ENCODE results near the gene AP4E1. TPM values are rescaled to one million over a fixed set of nuclear protein-coding genes. Genes with fewer than 3 reads are reported as not detected.

AP4E1 gene
- total RNA-seq, 2 experiments from 2014 or later, result 7.6 to 14.8 TPM

- no peak overlapping the region for H2AFZ ChIP-seq (ENCODE audit: low read length)
- ChIA-PET POLR2A (no interaction called here), CTCF (ENCODE audit: unreplicated experiment) (no interaction called here)
- H4K20me1 ChIP-seq (ENCODE audit: insufficient read depth, low read length), result no peaks in the 10 kb centered on the region
- no peak overlapping the region for H3K4me2 ChIP-seq (ENCODE audit: low read length)
- no TSS peak for BruUV-seq (replicated peaks)
- intact Hi-C loops (cut with micrococcal nuclease; ENCODE audit: unreplicated experiment), result no loop called here
- H3K9me3 ChIP-seq (ENCODE audit: low read length), result no peaks in the 10 kb centered on the region
- DNase-seq (ENCODE audit: low spot score), result no peak
- peaks cover 21% of the 10 kb centered on the region for H3K4me1 ChIP-seq (ENCODE audit: insufficient read depth, low read length, poor library complexity, severe bottlenecking)
- no peak overlapping the region for H3K27ac ChIP-seq (ENCODE audit: low read depth, low read length, poor library complexity, severe bottlenecking)
- H3K36me3 ChIP-seq (ENCODE audit: insufficient read depth, low read length), result no peaks in the 10 kb centered on the region
- TF ChIP-seq EZH2phosphoT487 (IDR thresholded peaks at IDR 0.05; ENCODE audit: borderline replicate concordance, low read depth, low read length) (no peak), CTCF (conservative IDR thresholded peaks at IDR 0.05; ENCODE audit: low read length) (no peak)
- no peak overlapping the region for H3K4me3 ChIP-seq (ENCODE audit: low read depth, low read length, poor library complexity, severe bottlenecking)
- H3K79me2 ChIP-seq (ENCODE audit: insufficient read depth, low read depth, low read length), result no peaks in the 10 kb centered on the region
- no peaks in the 10 kb centered on the region for H3K9me2 ChIP-seq (ENCODE audit: insufficient read depth, low read length)
Measured at GRCh38 chr15:50884540-50884939, 23.9 kb upstream of the AP4E1 start.

- CTCF ChIA-PET (ENCODE audit: unreplicated experiment), result no interaction called here
- Histone ChIP-seq H3K9me2 (ENCODE audit: insufficient read depth, low read length) (no peaks in the 10 kb centered on the region), H3K4me2 (ENCODE audit: low read length) (no peak overlapping the region), H3K36me3 (ENCODE audit: insufficient read depth, low read length) (no peaks in the 10 kb centered on the region), H3K4me1 (ENCODE audit: insufficient read depth, low read length, poor library complexity, severe bottlenecking) (peaks cover 10% of the 10 kb centered on the region), H3K27ac (ENCODE audit: low read depth, low read length, poor library complexity, severe bottlenecking) (no peak overlapping the region), H4K20me1 (ENCODE audit: insufficient read depth, low read length) (no peaks in the 10 kb centered on the region), H3K79me2 (ENCODE audit: insufficient read depth, low read depth, low read length) (no peaks in the 10 kb centered on the region), H2AFZ (ENCODE audit: low read length) (peak overlapping the region; percentile 88; the same call in 1 of the 2 replicates), H3K9me3 (ENCODE audit: low read length) (peaks cover 3% of the 10 kb centered on the region; the same call in 1 of the 2 replicates), H3K4me3 (ENCODE audit: low read depth, low read length, poor library complexity, severe bottlenecking) (no peak overlapping the region)
- POLR2A ChIA-PET, result interaction anchor here (0.6 to 1.0 kb wide), 3 partner anchors 10 to 188 kb away, joined by 3 to 6 read pairs (median 3); no protein-coding TSS in a partner anchor
- no peak for DNase-seq (ENCODE audit: low spot score)
- intact Hi-C loops (cut with micrococcal nuclease; ENCODE audit: unreplicated experiment), result no loop called here
- TF ChIP-seq CTCF (conservative IDR thresholded peaks at IDR 0.05; ENCODE audit: low read length), result peak; percentile 22; the same call in 1 of the 2 replicates
- TF ChIP-seq EZH2phosphoT487 (IDR thresholded peaks at IDR 0.05; ENCODE audit: borderline replicate concordance, low read depth, low read length), result no peak
- no TSS peak for BruUV-seq (replicated peaks)
Measured at GRCh38 chr15:50886139-50886467, 22.4 kb upstream of the AP4E1 start.

- no peak for DNase-seq (ENCODE audit: low spot score)
- CTCF ChIA-PET (ENCODE audit: unreplicated experiment), result no interaction called here
- Histone ChIP-seq H3K27ac (ENCODE audit: low read depth, low read length, poor library complexity, severe bottlenecking) (no peak overlapping the region), H3K9me2 (ENCODE audit: insufficient read depth, low read length) (no peaks in the 10 kb centered on the region), H3K4me2 (ENCODE audit: low read length) (no peak overlapping the region), H3K4me1 (ENCODE audit: insufficient read depth, low read length, poor library complexity, severe bottlenecking) (peaks cover 6% of the 10 kb centered on the region), H4K20me1 (ENCODE audit: insufficient read depth, low read length) (no peaks in the 10 kb centered on the region), H3K9me3 (ENCODE audit: low read length) (peaks cover 8% of the 10 kb centered on the region; the same call in 1 of the 2 replicates), H3K79me2 (ENCODE audit: insufficient read depth, low read depth, low read length) (no peaks in the 10 kb centered on the region), H3K4me3 (ENCODE audit: low read depth, low read length, poor library complexity, severe bottlenecking) (no peak overlapping the region), H3K36me3 (ENCODE audit: insufficient read depth, low read length) (no peaks in the 10 kb centered on the region), H2AFZ (ENCODE audit: low read length) (no peak overlapping the region)
- intact Hi-C loops (cut with micrococcal nuclease; ENCODE audit: unreplicated experiment), result no loop called here
- TF ChIP-seq EZH2phosphoT487 (IDR thresholded peaks at IDR 0.05; ENCODE audit: borderline replicate concordance, low read depth, low read length) (no peak), CTCF (conservative IDR thresholded peaks at IDR 0.05; ENCODE audit: low read length) (no peak)
- BruUV-seq (replicated peaks), result no TSS peak
- POLR2A ChIA-PET, result interaction anchor here (0.5 to 1.4 kb wide), 3 partner anchors 10 to 427 kb away, joined by 3 to 6 read pairs (median 5); no protein-coding TSS in a partner anchor
Measured at GRCh38 chr15:50886611-50887345, 21.7 kb upstream of the AP4E1 start.

All from OCI-LY7 (cell line).